ENCODE measurements around the gene CYS1. TPM values are rescaled to one million over a fixed set of nuclear protein-coding genes. Genes with fewer than 3 reads are reported as not detected.

Gene CYS1
- total RNA-seq, 2 donors from 2014 or later: 0.29 to 0.44 TPM

DNA sequence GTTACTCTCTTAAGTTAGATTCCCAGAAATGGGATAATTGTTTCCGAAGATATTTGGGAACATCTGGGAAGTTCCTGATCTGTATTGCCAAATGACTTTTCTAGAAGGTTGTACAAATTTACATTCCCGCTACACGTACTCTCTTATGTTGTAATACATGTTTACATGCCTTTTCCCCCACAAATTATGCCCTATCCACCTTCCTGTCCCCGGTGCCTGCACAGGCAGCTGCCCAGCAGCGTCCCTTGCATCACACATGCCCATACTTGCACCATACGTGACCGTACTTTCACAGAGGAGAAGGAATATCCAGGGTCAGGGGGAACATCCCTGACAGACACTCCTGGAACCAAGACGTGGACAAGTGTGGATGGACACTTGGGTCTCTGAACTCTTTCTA is 61.0 kb downstream of the CYS1 start:
- Mint-ChIP-seq H3K9me3 (no peaks in the 10 kb centered on the region), H3K4me3 (no peak overlapping the region), H3K27ac (no peak overlapping the region)

DNA sequence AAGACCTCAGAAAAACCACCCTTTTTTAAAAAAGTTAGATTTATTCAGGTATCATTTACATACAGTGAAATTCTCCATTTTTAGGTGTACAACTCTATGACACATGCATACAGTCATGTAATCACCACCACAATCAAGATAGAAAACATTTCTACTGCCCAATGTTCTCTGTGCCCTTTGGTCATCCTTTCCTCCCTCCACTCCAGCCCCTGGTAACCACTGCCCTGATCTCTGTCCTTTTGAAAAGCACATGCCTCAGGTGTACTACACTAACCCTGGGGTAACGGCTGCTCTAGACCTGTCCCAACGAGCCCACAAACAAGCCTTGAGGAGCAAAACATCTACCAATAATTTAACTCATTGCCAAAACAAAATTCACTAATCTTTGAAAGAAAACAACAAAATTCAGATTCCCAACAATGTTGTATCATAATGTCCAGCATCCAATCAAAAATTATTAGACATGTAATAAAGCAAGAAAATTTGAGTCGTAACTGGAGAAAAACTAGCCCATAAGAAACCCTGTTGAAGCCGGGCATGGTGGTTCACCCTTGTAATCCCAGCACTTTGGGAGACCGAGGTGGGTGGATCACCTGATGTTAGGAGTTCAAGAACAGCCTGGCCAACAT is 62.8 kb downstream of the CYS1 start:
- TF ChIP-seq, protein P1, sequence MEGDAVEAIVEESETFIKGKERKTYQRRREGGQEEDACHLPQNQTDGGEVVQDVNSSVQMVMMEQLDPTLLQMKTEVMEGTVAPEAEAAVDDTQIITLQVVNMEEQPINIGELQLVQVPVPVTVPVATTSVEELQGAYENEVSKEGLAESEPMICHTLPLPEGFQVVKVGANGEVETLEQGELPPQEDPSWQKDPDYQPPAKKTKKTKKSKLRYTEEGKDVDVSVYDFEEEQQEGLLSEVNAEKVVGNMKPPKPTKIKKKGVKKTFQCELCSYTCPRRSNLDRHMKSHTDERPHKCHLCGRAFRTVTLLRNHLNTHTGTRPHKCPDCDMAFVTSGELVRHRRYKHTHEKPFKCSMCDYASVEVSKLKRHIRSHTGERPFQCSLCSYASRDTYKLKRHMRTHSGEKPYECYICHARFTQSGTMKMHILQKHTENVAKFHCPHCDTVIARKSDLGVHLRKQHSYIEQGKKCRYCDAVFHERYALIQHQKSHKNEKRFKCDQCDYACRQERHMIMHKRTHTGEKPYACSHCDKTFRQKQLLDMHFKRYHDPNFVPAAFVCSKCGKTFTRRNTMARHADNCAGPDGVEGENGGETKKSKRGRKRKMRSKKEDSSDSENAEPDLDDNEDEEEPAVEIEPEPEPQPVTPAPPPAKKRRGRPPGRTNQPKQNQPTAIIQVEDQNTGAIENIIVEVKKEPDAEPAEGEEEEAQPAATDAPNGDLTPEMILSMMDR (conservative IDR thresholded peaks at IDR 0.05): no peak
- 91 to 95% methylated on average over 5 of the region's 5 CpGs for WGBS, 2 experiments (ENCODE audit: insufficient coverage in 1 of 2, insufficient read length in 1 of 2)
- no peak for DNase-seq
- Mint-ChIP-seq H3K27me3 (ENCODE audit: insufficient read depth) (no peaks in the 10 kb centered on the region), H3K27ac (no peak overlapping the region), H3K4me3 (no peak overlapping the region), H3K4me1 (peaks cover 3% of the 10 kb centered on the region), H3K36me3 (ENCODE audit: low read depth) (no peaks in the 10 kb centered on the region), H3K9me3 (no peaks in the 10 kb centered on the region)
- Histone ChIP-seq H3K9ac (ENCODE audit: extremely low read depth, low read length, poor library complexity, severe bottlenecking) (no peak overlapping the region), H3K27ac (ENCODE audit: low read depth, low read length) (no peak overlapping the region), H3K27me3 (ENCODE audit: control insufficient read depth, insufficient read depth, low read length, poor library complexity, severe bottlenecking) (no peaks in the 10 kb centered on the region), H3K4me1 (ENCODE audit: control insufficient read depth, insufficient read depth, low read length) (no peaks in the 10 kb centered on the region), H3K9me3 (ENCODE audit: control insufficient read depth, low read length) (no peaks in the 10 kb centered on the region), H3K4me3 (ENCODE audit: low read length) (no peak overlapping the region), H3K36me3 (ENCODE audit: control insufficient read depth, insufficient read depth, low read length) (no peaks in the 10 kb centered on the region)

More for the DNA sequence above, 61.0 kb downstream of the CYS1 start:
- TF ChIP-seq, protein P1 (conservative IDR thresholded peaks at IDR 0.05): no peak
- Histone ChIP-seq H3K9ac (ENCODE audit: extremely low read depth, low read length, poor library complexity, severe bottlenecking) (no peak overlapping the region), H3K36me3 (ENCODE audit: control insufficient read depth, insufficient read depth, low read length) (no peaks in the 10 kb centered on the region), H3K9me3 (ENCODE audit: control insufficient read depth, low read length) (no peaks in the 10 kb centered on the region), H3K4me3 (ENCODE audit: low read length) (no peak overlapping the region), H3K27ac (ENCODE audit: low read depth, low read length) (no peak overlapping the region), H3K27me3 (ENCODE audit: control insufficient read depth, insufficient read depth, low read length, poor library complexity, severe bottlenecking) (no peaks in the 10 kb centered on the region), H3K4me1 (ENCODE audit: control insufficient read depth, insufficient read depth, low read length) (no peaks in the 10 kb centered on the region)
- Mint-ChIP-seq H3K4me1 (peaks cover 3% of the 10 kb centered on the region), H3K27me3 (ENCODE audit: insufficient read depth) (no peaks in the 10 kb centered on the region), H3K36me3 (ENCODE audit: low read depth) (no peaks in the 10 kb centered on the region)
- DNase-seq: no peak
- WGBS, 2 experiments (ENCODE audit: insufficient coverage in 1 of 2, insufficient read length in 1 of 2): 91 to 93% methylated on average over 3 to 8 of the region's 8 CpGs

DNA sequence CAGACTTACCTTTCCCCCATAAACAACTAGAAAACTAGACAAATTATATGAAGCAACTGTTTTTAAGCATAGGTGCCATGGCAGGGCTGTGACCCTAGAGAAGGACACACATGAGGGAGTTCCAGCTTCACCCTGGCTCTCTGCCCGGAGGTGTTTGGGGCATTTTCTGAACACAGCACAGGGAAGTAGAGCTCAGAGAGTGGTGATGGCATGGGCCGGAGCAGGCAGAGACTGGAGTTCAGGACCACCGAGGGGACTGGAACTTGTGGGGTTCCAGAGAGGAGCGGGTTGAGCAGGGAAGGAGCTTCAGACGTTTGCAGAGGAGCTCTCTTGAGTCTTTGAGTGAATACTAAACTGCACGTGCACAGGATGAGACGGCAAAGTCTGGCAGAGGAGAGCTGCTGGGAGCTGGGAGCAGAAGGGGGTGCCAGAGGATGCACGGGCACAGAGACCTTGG is 63.4 kb downstream of the CYS1 start:
- Histone ChIP-seq H3K4me1 (ENCODE audit: control insufficient read depth, insufficient read depth, low read length) (no peaks in the 10 kb centered on the region), H3K9ac (ENCODE audit: extremely low read depth, low read length, poor library complexity, severe bottlenecking) (no peak overlapping the region), H3K4me3 (ENCODE audit: low read length) (no peak overlapping the region), H3K9me3 (ENCODE audit: control insufficient read depth, low read length) (no peaks in the 10 kb centered on the region), H3K36me3 (ENCODE audit: control insufficient read depth, insufficient read depth, low read length) (no peaks in the 10 kb centered on the region), H3K27me3 (ENCODE audit: control insufficient read depth, insufficient read depth, low read length, poor library complexity, severe bottlenecking) (no peaks in the 10 kb centered on the region), H3K27ac (ENCODE audit: low read depth, low read length) (no peak overlapping the region)
- Mint-ChIP-seq H3K4me1 (peaks cover 3% of the 10 kb centered on the region), H3K4me3 (no peak overlapping the region), H3K27ac (no peak overlapping the region), H3K9me3 (no peaks in the 10 kb centered on the region), H3K36me3 (ENCODE audit: low read depth) (no peaks in the 10 kb centered on the region), H3K27me3 (ENCODE audit: insufficient read depth) (no peaks in the 10 kb centered on the region)
- DNase-seq: no peak
- TF ChIP-seq, protein P1 (conservative IDR thresholded peaks at IDR 0.05): no peak
- 89 to 96% methylated on average over 3 to 8 of the region's 8 CpGs for WGBS, 2 experiments (ENCODE audit: insufficient coverage in 1 of 2, insufficient read length in 1 of 2)

Data from endodermal cell (in vitro differentiated cells).